ENCODE results near the gene OTUB1.
"Not testable (repeated sequence)": the region's sequence is repeated elsewhere in the genome, so short reads cannot be mapped to it uniquely, and the experiment has no call there.

OTUB1 gene

DNA sequence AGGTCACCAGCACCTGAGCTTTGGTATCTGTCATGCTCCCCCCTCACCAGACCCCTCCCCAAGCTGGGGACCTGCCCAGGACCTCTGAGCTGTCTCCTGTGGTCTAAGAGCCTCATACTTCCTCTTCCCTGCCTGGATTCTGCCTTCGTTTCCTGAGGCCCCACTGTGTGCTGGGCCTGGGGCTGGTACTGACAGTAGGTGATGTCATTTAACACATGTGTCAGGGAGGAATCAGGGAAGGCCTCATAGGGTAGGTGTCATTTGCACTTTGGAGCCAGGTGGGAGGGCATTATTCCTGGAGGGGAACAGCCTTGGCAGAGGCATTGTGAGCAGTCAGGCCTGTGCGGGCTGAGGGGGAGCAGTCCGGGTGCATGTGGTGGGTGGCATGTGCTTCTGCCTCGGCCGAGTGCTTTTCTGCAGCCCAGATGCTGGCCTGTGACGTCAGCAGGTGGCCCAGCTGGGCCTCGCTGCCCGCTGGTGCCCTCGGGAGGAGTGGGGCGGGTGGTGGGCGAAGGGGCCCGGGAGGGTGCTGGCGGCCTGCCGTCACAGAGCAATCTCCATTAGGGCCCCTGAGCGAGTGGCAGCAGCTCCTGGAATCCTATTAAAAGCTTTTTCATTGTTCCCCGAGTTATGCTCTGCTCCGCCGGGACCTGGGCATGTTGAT, 58.6 kb downstream of the OTUB1 start:
- DNase-seq (ENCODE audit: low read depth in 2 of 2) = no peak

DNA sequence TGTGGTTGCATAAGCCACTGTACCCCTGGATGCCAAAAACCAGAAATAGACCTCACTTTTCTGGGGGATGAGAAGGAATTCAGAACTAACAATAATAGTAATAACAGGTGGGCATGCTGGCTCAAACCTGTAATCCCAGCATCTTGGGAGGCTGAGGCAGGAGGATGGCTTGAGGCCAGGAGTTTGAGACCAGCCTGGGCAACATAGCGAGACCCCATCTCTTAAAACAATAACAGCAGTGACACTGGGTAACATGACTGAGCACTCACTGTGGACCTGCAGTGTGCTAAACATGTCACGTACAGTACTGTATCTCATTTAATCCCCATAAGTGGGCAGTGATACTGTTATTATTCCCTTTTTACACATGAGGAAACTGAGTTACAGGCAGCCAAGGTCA, 59.5 kb downstream of the OTUB1 start:
- DNase-seq (ENCODE audit: low read depth in 2 of 2) = no peak

DNA sequence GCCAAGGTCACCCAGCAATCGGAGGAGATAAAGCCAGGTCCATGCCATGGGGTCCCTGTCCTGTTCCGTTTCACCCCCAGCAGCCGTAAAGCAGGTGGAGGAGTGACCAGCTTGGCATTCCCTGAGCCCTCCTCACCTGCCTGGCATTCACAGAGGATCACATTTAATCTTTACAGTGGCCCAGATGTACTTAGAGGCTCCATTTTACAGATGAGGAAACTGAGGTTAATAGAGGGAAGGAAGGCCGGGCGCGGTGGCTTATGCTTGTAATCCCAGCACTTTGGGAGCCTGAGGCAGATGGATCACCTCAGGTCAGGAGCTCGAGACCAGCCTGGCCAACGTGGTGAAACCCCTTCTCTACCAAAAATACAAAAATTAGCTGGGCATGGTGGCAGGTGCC, 61.1 kb downstream of the OTUB1 start:
- not testable (repeated sequence) for DNase-seq (ENCODE audit: low read depth in 2 of 2)
